HepG2 (cell line): ENCODE data around the gene SYVN1. TPM values are rescaled to one million over a fixed set of nuclear protein-coding genes. Genes with fewer than 3 reads are reported as not detected.

Source experiments
- ARHGAP35 ChIP-seq: sonication (generic); formaldehyde crosslinking; IDR thresholded peaks from 2 replicates; pipeline ENCODE4 v1.9.0; 2022; ENCODE audit warnings: mild to moderate bottlenecking, inconsistent platforms, moderate library complexity, missing genetic modification reagents, borderline replicate concordance
- ATF7-NPFF ChIP-seq: sonication (generic); formaldehyde crosslinking; IDR thresholded peaks from 2 replicates; pipeline ENCODE4 v1.8.1; 2023; ENCODE audit warnings: mild to moderate bottlenecking, low read depth, missing genetic modification reagents, moderate library complexity
- ATRX ChIP-seq: sonication (generic); formaldehyde crosslinking; IDR thresholded peaks from 2 replicates; pipeline ENCODE4 v1.4.0; 2020; ENCODE audit warnings: missing genetic modification reagents, borderline replicate concordance
- CBFB ChIP-seq: sonication (generic); formaldehyde crosslinking; IDR thresholded peaks from 2 replicates; pipeline ENCODE4 v1.4.0; 2020; ENCODE audit warnings: missing genetic modification reagents
- CENPT ChIP-seq: sonication (generic); formaldehyde crosslinking; IDR thresholded peaks from 2 replicates; pipeline ENCODE4 v1.8.0; 2022; ENCODE audit warnings: low read depth, mild to moderate bottlenecking, moderate library complexity, missing genetic modification reagents
- CHCHD3 ChIP-seq: sonication (generic); formaldehyde crosslinking; IDR thresholded peaks from 2 replicates; pipeline ENCODE4 v1.8.0; 2022; ENCODE audit warnings: mild to moderate bottlenecking, missing genetic modification reagents, moderate library complexity
- EHMT2 ChIP-seq: fragments of 200-600 bp; sonication (generic); IDR thresholded peaks from 2 replicates; pipeline ENCODE4 v1.7.0; 2017; ENCODE audit warnings: antibody characterized with exemption, low read depth, low read length, borderline replicate concordance
- FOXK1 ChIP-seq: sonication (generic); formaldehyde crosslinking; IDR thresholded peaks from 2 replicates; pipeline ENCODE4 v1.4.0; 2020; ENCODE audit warnings: low read depth, missing genetic modification reagents, borderline replicate concordance
- KAT7 ChIP-seq: IDR thresholded peaks from 2 replicates; pipeline ENCODE4 v1.6.1; 2018; ENCODE audit warnings: borderline replicate concordance, missing compliant biosample characterization
- NFE2L2 ChIP-seq: fragments of 150-350 bp; IDR thresholded peaks from 2 replicates; pipeline ENCODE4 v1.6.1; 2014; ENCODE audit warnings: low read length
- RARG ChIP-seq: sonication (generic); formaldehyde crosslinking; IDR thresholded peaks from 2 replicates; pipeline ENCODE4 v1.4.0; 2020; ENCODE audit warnings: low read depth, mild to moderate bottlenecking, missing genetic modification reagents
- RXRB ChIP-seq: IDR thresholded peaks from 2 replicates; pipeline ENCODE4 v1.6.1; 2016; ENCODE audit warnings: borderline replicate concordance, missing genetic modification reagents, missing compliant biosample characterization
- SIX1 ChIP-seq: sonication (generic); formaldehyde crosslinking; IDR thresholded peaks from 2 replicates; pipeline ENCODE4 v1.4.0; 2020; ENCODE audit warnings: missing genetic modification reagents, borderline replicate concordance
- SP1 ChIP-seq, 2 experiments: fragments of 450-650 bp in 1 of 2; sonication (generic) in 1 of 2; formaldehyde crosslinking in 1 of 2; IDR thresholded peaks; 2 replicates each; pipeline versions ENCODE4 v1.4.0 to v1.6.1; 2016 to 2020; ENCODE audit warnings: missing genetic modification reagents in 1 of 2
- ZFX ChIP-seq: sonication (generic); formaldehyde crosslinking; IDR thresholded peaks from 2 replicates; pipeline ENCODE4 v1.4.0; 2020; ENCODE audit warnings: mild to moderate bottlenecking, low read depth, missing genetic modification reagents, moderate library complexity
- ZNF160 ChIP-seq: sonication (generic); formaldehyde crosslinking; IDR thresholded peaks from 2 replicates; pipeline ENCODE4 v1.8.0; 2022; ENCODE audit warnings: mild to moderate bottlenecking, inconsistent platforms, missing genetic modification reagents
- ZNF619 ChIP-seq: sonication (generic); formaldehyde crosslinking; IDR thresholded peaks from 2 replicates; pipeline ENCODE4 v1.4.0; 2020; ENCODE audit warnings: mild to moderate bottlenecking, missing genetic modification reagents
- ZNF720 ChIP-seq: sonication (generic); formaldehyde crosslinking; IDR thresholded peaks from 2 replicates; pipeline ENCODE4 v1.4.0; 2020; ENCODE audit warnings: missing genetic modification reagents
- ZNF761 ChIP-seq: sonication (generic); formaldehyde crosslinking; conservative IDR thresholded peaks from 2 replicates; pipeline ENCODE4 v1.4.0; 2020; ENCODE audit warnings: mild to moderate bottlenecking, missing genetic modification reagents
- polyA plus RNA-seq, 8 experiments: library from polyadenylated mRNA; depleted of rRNA in 3 of 8; stranded (reverse) in 7 of 8; unstranded in 1 of 8; fragments of >200 nt; fragmentation: Illumina TruSeq in 4 of 8; extraction: Trizol in 4 of 8; gene quantifications; 2 replicates each; pipeline versions ENCODE4 v1.2.1 to v1.2.3, GENCODE V29; 2011 to 2016; ENCODE audit warnings: low read depth in 4 of 8, missing spikeins in 1 of 8, mixed read lengths in 1 of 8; ENCODE audit not compliant: insufficient read depth in 1 of 8
- total RNA-seq, 5 experiments: library from RNA; depleted of rRNA; stranded (reverse); fragments of >200 nt; fragmentation: Illumina TruSeq; extraction: Trizol; gene quantifications; 2 replicates each; pipeline ENCODE4 v1.2.3, GENCODE V29; 2016; ENCODE audit warnings: low read depth in 1 of 5
- TF ChIP-seq, protein P1 (sequence below): IDR thresholded peaks from 2 replicates; pipeline ENCODE4 v1.6.1; 2018; ENCODE audit warnings: missing genetic modification reagents
- TF ChIP-seq, protein P2 (sequence below): sonication (generic); formaldehyde crosslinking; IDR thresholded peaks from 2 replicates; pipeline ENCODE4 v1.5.0; 2020; ENCODE audit warnings: missing genetic modification reagents
- TF ChIP-seq, protein P3 (sequence below): sonication (generic); formaldehyde crosslinking; IDR thresholded peaks from 2 replicates; pipeline ENCODE4 v1.5.1; 2020; ENCODE audit warnings: missing genetic modification reagents, mild to moderate bottlenecking, borderline replicate concordance
- TF ChIP-seq, protein P4 (sequence below): IDR thresholded peaks from 2 replicates; pipeline ENCODE4 v1.6.1; 2016
- TF ChIP-seq, protein P5 (sequence below): sonication (generic); formaldehyde crosslinking; IDR thresholded peaks from 2 replicates; pipeline ENCODE4 v1.4.0; 2020; ENCODE audit warnings: missing genetic modification reagents, mild to moderate bottlenecking, borderline replicate concordance

The SYVN1 gene
- total and polyA plus RNA-seq, 2 of the 13 experiments (the other 11 are each of a cell fraction or from before 2014, with no cell fraction given), result 10.3 to 22.5 TPM

DNA sequence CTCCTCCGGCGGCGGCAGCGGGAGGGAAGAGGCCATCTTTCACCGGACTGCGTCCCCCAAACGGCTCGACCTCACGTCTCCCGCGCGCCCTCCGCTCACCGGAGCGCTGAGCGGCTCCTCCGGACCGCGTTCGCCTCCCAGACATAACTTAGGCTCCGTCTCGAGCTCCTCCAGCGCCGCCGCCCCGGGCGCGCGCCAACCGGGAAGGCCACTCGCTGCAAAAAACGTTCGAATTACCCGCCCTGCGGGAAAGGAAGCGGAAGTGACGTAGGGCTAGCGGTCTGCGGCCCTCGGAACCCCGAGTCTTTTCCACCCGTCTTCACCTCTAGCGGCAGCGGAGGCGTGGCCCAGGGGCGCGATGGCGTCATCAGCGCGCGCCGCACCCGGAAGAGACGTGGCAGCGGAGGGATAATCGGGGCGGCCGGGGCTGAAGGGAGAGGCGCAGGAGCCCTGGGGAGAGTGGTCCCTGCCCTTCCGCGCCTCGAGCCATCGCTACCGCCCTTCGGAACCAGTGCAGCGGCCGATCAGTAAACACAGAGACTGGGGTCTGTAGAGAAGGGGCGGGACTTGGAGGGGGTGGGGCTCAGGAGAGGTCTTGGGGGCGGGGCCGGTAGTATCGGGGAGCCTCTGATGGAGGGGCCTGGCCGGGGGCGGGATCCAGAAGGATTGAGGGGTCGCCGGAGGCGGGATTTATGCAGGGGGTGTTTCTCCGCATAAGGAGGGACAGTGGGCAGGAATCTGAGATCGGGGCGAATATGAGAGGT is 50.3 kb downstream of the SYVN1 start, which contains the start of the genes CDCA5 and ZFPL1 (continued):
- TF ChIP-seq, protein P1, sequence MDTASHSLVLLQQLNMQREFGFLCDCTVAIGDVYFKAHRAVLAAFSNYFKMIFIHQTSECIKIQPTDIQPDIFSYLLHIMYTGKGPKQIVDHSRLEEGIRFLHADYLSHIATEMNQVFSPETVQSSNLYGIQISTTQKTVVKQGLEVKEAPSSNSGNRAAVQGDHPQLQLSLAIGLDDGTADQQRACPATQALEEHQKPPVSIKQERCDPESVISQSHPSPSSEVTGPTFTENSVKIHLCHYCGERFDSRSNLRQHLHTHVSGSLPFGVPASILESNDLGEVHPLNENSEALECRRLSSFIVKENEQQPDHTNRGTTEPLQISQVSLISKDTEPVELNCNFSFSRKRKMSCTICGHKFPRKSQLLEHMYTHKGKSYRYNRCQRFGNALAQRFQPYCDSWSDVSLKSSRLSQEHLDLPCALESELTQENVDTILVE (CRISPR knock-in tag), result peak; percentile 78; the same call in 1 of the 2 replicates
- TF ChIP-seq, protein P2, sequence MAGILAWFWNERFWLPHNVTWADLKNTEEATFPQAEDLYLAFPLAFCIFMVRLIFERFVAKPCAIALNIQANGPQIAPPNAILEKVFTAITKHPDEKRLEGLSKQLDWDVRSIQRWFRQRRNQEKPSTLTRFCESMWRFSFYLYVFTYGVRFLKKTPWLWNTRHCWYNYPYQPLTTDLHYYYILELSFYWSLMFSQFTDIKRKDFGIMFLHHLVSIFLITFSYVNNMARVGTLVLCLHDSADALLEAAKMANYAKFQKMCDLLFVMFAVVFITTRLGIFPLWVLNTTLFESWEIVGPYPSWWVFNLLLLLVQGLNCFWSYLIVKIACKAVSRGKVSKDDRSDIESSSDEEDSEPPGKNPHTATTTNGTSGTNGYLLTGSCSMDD (CRISPR knock-in tag), result no peak
- TF ChIP-seq ZNF619 (CRISPR knock-in tag) (peak; percentile 40; the same call in 1 of the 2 replicates), CHCHD3 (peak; percentile 77; the same call in 1 of the 2 replicates), KAT7 (CRISPR knock-in tag) (peak; percentile 71; the same call in 1 of the 2 replicates), SIX1 (CRISPR knock-in tag) (no peak), CBFB (CRISPR knock-in tag) (peak; percentile 88; the same call in 1 of the 2 replicates), EHMT2 (no peak), NFE2L2 (no peak), FOXK1 (CRISPR knock-in tag) (peak; percentile 95), ATF7-NPFF (peak; percentile 97), RXRB (CRISPR knock-in tag) (peak; percentile 39; the same call in 1 of the 2 replicates), CENPT (CRISPR knock-in tag) (0 out of 2 replicates have a peak, but pooled peaks have one; percentile 38), ZNF761 (CRISPR knock-in tag) (peak; percentile 83; the same call in 1 of the 2 replicates), ATRX (no peak), RARG (CRISPR knock-in tag) (no peak), SP1 (IDR thresholded peaks at IDR 0.05) (0 out of 2 replicates have a peak, but pooled peaks have one; percentile 26), SP1 (CRISPR knock-in tag; IDR thresholded peaks at IDR 0.05) (peak; percentile 99), ARHGAP35 (no peak; the same call in 1 of the 2 replicates), ZFX (peak; percentile 89), ZNF720 (CRISPR knock-in tag) (no peak), ZNF160 (CRISPR knock-in tag) (peak; percentile 21; the same call in 1 of the 2 replicates)
- TF ChIP-seq, protein P3, sequence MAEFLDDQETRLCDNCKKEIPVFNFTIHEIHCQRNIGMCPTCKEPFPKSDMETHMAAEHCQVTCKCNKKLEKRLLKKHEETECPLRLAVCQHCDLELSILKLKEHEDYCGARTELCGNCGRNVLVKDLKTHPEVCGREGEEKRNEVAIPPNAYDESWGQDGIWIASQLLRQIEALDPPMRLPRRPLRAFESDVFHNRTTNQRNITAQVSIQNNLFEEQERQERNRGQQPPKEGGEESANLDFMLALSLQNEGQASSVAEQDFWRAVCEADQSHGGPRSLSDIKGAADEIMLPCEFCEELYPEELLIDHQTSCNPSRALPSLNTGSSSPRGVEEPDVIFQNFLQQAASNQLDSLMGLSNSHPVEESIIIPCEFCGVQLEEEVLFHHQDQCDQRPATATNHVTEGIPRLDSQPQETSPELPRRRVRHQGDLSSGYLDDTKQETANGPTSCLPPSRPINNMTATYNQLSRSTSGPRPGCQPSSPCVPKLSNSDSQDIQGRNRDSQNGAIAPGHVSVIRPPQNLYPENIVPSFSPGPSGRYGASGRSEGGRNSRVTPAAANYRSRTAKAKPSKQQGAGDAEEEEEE, result no peak
- TF ChIP-seq, protein P4, sequence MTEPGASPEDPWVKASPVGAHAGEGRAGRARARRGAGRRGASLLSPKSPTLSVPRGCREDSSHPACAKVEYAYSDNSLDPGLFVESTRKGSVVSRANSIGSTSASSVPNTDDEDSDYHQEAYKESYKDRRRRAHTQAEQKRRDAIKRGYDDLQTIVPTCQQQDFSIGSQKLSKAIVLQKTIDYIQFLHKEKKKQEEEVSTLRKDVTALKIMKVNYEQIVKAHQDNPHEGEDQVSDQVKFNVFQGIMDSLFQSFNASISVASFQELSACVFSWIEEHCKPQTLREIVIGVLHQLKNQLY, result no peak
- TF ChIP-seq, protein P5, sequence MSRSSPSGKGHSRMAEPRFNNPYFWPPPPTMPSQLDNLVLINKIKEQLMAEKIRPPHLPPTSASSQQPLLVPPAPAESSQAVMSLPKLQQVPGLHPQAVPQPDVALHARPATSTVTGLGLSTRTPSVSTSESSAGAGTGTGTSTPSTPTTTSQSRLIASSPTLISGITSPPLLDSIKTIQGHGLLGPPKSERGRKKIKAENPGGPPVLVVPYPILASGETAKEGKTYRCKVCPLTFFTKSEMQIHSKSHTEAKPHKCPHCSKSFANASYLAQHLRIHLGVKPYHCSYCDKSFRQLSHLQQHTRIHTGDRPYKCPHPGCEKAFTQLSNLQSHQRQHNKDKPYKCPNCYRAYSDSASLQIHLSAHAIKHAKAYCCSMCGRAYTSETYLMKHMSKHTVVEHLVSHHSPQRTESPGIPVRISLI (CRISPR knock-in tag), result peak; percentile 88
